Measurements from ENCODE around the gene C1orf159. TPM values are rescaled to one million over a fixed set of nuclear protein-coding genes. Genes with fewer than 3 reads are reported as not detected.

Gene C1orf159
- total RNA-seq, 1 experiment from 2014 or later: 17.5 TPM

DNA sequence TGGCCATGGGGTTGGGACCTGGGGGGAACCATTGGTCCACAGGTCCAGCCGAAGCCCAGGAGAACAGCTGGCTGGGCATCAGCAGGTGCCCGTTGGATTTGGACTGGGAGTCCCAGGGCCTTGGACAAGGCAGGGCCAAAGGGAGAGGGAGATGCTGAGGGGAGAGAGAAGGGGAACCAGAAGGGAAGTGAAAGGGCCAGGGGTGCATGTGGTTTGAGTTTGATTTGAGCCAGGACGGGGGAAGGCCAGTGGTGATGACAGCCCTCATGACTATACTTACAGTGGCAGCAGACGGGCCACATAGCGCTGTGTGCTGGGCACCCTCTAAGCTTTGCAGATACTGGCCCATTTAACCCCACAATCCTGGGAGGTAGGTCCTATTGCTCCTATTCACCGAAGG, 77.2 kb downstream of the C1orf159 start:
- no peak for DNase-seq (ENCODE audit: low read depth)

DNA sequence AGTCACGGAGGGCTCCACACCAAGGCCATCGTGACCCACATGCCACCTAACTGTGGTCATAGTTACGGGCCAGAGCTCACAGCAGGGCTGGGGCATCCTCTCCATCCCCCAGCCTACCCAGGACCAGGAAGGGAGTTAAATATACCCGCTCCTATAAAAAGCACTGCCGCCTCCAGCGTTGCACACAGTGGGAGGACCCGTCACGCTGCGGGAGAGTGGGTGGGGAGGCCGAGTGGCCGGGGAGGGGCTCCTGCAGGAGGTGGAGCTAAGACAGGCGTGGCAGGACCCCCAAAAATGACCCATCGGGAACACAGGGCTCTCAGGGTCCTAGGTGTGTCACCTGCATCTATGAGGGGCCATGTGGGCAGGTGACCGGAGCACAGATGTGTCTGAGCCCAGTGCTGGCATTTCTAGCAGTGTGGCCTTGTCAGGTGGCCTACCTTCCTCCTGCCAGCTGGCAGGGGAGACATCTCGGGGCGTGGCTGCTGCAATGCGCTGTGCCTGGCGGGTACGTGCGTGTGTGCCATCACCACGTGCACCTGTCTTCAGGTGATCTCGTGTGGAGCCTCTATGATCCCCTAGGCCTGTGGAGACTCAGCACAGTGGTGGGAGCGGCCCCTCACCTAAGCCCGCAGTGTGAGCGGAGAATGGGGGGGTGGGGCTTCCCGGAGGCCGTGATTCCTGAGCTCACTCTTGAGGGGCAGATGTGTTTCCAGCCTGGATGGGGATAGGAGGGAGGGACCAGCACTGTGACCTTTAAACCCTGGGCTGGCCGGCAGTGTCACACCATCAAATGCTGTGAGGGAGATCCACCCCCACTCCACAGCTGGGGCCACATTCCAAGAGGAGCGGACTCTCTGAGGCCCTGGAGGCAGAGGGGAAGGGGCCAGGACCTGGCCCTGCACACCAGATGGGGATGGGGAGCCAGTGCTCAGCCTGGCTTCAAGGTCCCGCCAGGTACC, 78.2 kb downstream of the C1orf159 start:
- DNase-seq (ENCODE audit: low read depth): no peak

DNA sequence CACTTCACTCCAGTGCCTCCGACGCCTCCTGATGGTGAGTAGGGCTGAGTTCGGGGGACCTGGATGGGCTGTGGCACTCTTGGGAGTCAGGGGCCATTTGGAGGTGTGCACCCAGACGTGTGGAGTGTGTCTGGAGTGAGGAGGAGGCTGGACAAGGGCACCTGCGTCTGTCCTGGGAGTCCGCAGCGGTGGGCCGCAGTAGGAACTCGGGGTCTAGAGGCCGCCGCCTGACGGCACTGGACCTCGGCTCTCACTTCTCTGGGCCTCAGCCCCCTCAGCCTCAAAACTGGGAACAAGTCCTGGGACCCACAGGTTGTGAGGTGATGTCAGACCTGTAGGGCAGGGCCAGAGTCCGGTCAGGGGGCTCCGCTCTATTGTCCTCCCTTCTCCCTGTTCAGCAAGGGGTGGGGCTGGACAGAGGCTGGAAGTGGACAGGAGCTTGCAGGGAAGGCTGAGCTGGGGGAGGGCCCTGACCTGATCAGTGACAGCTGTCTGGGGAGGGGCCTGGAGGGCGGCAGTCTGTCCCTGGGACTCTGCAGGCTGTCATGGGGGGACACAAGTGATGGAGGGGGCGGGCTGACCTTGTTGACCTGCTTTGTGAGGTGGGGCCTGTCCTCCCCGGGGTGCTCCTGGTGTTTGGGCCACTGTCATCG, 80.5 kb downstream of the C1orf159 start:
- DNase-seq (ENCODE audit: low read depth): no peak

DNA sequence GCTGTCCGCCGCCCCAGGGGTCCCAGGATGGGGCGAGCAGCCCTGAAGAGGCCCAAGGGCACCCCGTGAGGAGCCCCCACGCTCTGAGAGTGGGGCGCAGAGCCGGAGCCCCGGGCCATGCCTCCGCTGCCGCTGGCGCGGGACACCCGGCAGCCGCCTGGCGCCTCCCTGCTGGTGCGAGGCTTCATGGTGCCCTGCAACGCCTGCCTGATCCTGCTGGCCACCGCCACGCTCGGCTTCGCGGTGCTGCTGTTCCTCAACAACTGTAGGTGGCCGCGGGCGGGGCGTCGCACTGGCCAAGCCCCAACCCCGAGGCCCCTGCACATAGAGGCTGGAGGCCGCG, 81.5 kb downstream of the C1orf159 start:
- DNase-seq (ENCODE audit: low read depth): no peak

DNA sequence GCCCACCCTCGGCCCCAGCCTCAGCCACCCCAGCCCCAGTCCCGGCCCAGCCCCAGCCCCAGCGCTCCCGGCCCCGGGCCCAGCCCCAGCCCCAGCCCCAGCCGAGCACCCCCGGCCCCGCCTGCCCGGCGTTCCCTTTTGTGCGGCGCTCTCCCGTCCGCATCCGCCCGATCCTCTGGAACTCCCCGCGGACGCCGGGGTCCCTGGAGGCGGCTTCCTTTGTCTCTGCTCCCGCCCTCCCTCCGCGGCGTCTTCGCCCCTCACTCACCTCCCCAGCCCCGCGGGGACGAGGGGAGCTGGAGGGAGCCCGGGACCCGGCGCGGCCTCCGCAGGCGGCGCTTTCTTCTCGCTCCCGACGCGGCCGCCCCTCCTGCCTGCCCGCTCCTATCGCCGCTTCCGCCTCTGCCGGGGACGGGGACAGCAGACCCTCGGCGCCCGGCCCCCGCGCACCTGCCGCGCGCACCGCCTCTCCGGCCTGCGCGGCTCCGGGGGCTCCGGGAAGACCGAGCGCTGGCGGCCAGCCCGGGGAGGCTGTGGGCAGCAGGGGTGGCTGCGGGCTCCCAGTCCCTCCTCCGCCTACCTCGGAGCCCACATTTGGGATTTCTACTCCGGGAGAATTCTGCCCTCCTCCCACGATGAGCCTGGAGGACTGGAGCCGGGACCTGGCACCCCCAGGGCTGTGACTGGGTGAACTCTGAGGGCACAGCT, 82.0 kb downstream of the C1orf159 start:
- no peak for DNase-seq (ENCODE audit: low read depth)

DNA sequence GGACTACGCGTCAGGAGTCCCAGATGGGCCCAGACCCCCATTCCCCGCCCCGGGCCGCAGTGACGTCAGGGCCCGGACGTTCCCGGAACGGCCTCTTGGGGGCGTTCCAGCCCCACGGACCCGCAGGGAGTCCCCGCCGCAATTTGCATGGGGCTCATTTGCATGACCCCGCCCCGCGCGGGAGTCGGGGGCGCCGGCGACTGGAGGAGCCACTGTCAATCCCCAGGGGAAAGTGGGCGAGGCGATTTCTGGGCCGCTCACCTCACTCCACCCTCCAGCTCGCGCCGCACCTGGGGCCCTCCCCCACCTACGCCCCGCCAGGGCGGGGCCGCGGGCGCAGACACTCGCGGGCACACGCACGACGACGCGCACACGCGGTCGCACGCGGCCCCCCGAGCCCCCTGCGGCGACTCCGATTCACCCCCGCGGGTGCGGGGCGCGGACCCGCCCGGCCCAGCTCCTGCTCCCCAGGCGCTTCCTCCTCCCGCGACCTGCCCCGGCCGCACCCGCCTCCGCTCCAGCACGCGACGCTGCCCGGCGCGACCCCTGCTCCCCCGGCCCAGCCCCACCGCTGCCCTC, 82.8 kb downstream of the C1orf159 start:
- no peak for DNase-seq (ENCODE audit: low read depth)

DNA sequence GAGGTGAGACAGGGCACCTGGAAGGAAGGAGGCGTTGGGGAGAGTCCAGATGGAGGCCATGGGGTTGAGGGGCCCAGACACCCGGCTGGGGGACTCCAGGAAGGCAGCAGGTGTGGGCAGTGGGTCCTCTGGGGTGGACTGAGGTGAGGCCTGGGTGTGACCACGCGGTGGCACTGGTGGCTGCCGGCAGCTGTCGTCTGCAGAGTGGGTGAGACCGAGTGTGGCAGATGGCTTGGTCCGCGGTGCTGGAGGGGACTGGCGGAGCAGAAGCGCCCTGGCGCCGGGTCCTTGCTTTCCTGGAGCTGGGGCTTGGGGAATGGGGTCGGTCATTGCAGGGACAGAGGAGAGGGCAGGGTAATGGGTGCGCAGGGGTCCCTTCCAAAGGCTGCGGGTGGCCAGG, 83.5 kb downstream of the C1orf159 start:
- DNase-seq (ENCODE audit: low read depth): no peak

Other genes starting within 250 kb of the C1orf159 start
- 30.5 and 59.8 TPM in 2 replicates for gene SAMD11, start 192.2 kb downstream of the C1orf159 start, total RNA-seq (2014; rRNA removed; shearing (Covaris generic))
- 60.1 and 102 TPM in 2 replicates for gene NOC2L, start 156.8 kb downstream of the C1orf159 start, total RNA-seq (2014; rRNA removed; shearing (Covaris generic))
- gene KLHL17, start 155.5 kb downstream of the C1orf159 start, total RNA-seq (2014; rRNA removed; shearing (Covaris generic)): 4.3 and 7.8 TPM in 2 replicates
- gene PLEKHN1, start 149.6 kb downstream of the C1orf159 start, total RNA-seq (2014; rRNA removed; shearing (Covaris generic)): 2.4 and 4.5 TPM in 2 replicates
- gene PERM1, start 134.0 kb downstream of the C1orf159 start, total RNA-seq (2014; rRNA removed; shearing (Covaris generic)): 0.37 and 1.0 TPM in 2 replicates
- 44.1 and 51.8 TPM in 2 replicates for gene HES4, start 116.0 kb downstream of the C1orf159 start, total RNA-seq (2014; rRNA removed; shearing (Covaris generic))
- 2,871 and 3,124 TPM in 2 replicates for gene ISG15, start 102.6 kb downstream of the C1orf159 start, total RNA-seq (2014; rRNA removed; shearing (Covaris generic))
- 117 and 282 TPM in 2 replicates for gene AGRN, start 96.0 kb downstream of the C1orf159 start, total RNA-seq (2014; rRNA removed; shearing (Covaris generic))
- gene RNF223, start 41.8 kb downstream of the C1orf159 start, total RNA-seq (2014; rRNA removed; shearing (Covaris generic)): not detected in 2 replicates
- gene TTLL10, start 57.8 kb upstream of the C1orf159 start, total RNA-seq (2014; rRNA removed; shearing (Covaris generic)): not detected in 2 replicates
- not detected in 2 replicates for gene TNFRSF18, start 90.5 kb upstream of the C1orf159 start, total RNA-seq (2014; rRNA removed; shearing (Covaris generic))
- not detected in 2 replicates for gene TNFRSF4, start 98.1 kb upstream of the C1orf159 start, total RNA-seq (2014; rRNA removed; shearing (Covaris generic))
- 100 and 196 TPM in 2 replicates for gene SDF4, start 115.9 kb upstream of the C1orf159 start, total RNA-seq (2014; rRNA removed; shearing (Covaris generic))
- 17.4 and 30.1 TPM in 2 replicates for gene B3GALT6, start 116.1 kb upstream of the C1orf159 start, total RNA-seq (2014; rRNA removed; shearing (Covaris generic))
- not detected in 2 replicates for gene C1QTNF12, start 130.6 kb upstream of the C1orf159 start, total RNA-seq (2014; rRNA removed; shearing (Covaris generic))
- 42.8 and 59.5 TPM in 2 replicates for gene UBE2J2, start 157.8 kb upstream of the C1orf159 start, total RNA-seq (2014; rRNA removed; shearing (Covaris generic))
- 0.62 TPM in 1 of 2 replicates, not detected in the other for gene SCNN1D, start 164.3 kb upstream of the C1orf159 start, total RNA-seq (2014; rRNA removed; shearing (Covaris generic))
- gene ACAP3, start 191.8 kb upstream of the C1orf159 start, total RNA-seq (2014; rRNA removed; shearing (Covaris generic)): 13.9 and 15.3 TPM in 2 replicates
- gene PUSL1, start 192.5 kb upstream of the C1orf159 start, total RNA-seq (2014; rRNA removed; shearing (Covaris generic)): 23.6 and 40.3 TPM in 2 replicates
- gene INTS11, start 208.6 kb upstream of the C1orf159 start, total RNA-seq (2014; rRNA removed; shearing (Covaris generic)): 74.7 and 87.4 TPM in 2 replicates
- 22.4 and 35.1 TPM in 2 replicates for gene CPTP, start 208.7 kb upstream of the C1orf159 start, total RNA-seq (2014; rRNA removed; shearing (Covaris generic))
- not detected in 2 replicates for gene TAS1R3, start 215.2 kb upstream of the C1orf159 start, total RNA-seq (2014; rRNA removed; shearing (Covaris generic))
- gene DVL1, start 233.3 kb upstream of the C1orf159 start, total RNA-seq (2014; rRNA removed; shearing (Covaris generic)): 22.4 and 34.5 TPM in 2 replicates
- 0.25 and 2.6 TPM in 2 replicates for gene MXRA8, start 242.5 kb upstream of the C1orf159 start, total RNA-seq (2014; rRNA removed; shearing (Covaris generic))

Data from M059J (cell line).